K562 (cell line): ENCODE results near the gene NMNAT3. TPM values are rescaled to one million over a fixed set of nuclear protein-coding genes. Genes with fewer than 3 reads are reported as not detected.

Source experiments
- CHD7 ChIP-seq: fragments of 200-600 bp; sonication (generic); IDR thresholded peaks from one replicate; pipeline ENCODE4 v1.6.1; 2012; ENCODE audit warnings: mild to moderate bottlenecking, low read depth, low read length, inconsistent platforms
- ESRRB ChIP-seq: fragments of 250-450 bp; sonication (Bioruptor Pico); IDR thresholded peaks from 2 replicates; pipeline ENCODE4 v1.5.0; 2020; ENCODE audit warnings: mild to moderate bottlenecking, moderate library complexity, borderline replicate concordance
- MAZ ChIP-seq, 2 experiments: fragments of 450-650 bp in 1 of 2; sonication (generic) in 1 of 2; formaldehyde crosslinking; IDR thresholded peaks in 1 of 2; conservative IDR thresholded peaks in 1 of 2; 2 replicates each; pipeline versions ENCODE4 v1.4.0 to v1.5.0; 2020; ENCODE audit warnings: mild to moderate bottlenecking in 1 of 2, missing genetic modification reagents in 1 of 2
- NFATC3 ChIP-seq: fragments of 450-650 bp; IDR thresholded peaks from 2 replicates; pipeline ENCODE4 v1.6.1; 2017; ENCODE audit warnings: mild to moderate bottlenecking
- RBM25 ChIP-seq: fragments of 200-400 bp; formaldehyde crosslinking; IDR thresholded peaks from 2 replicates; pipeline ENCODE4 v1.6.1; 2018; ENCODE audit warnings: low read length, low read depth, moderate library complexity; ENCODE audit not compliant: severe bottlenecking
- RCOR1 ChIP-seq, 2 experiments: IDR thresholded peaks; 2 replicates each; pipeline ENCODE4 v1.6.1; 2012; ENCODE audit warnings: low read depth in 2 of 2, low read length in 2 of 2, borderline replicate concordance in 1 of 2, improper control_type of control experiment in 1 of 2
- polyA plus RNA-seq, 8 experiments: library from polyadenylated mRNA; depleted of rRNA in 4 of 8; stranded (reverse) in 5 of 8; unstranded in 3 of 8; fragments of >200 nt; fragmentation: Nextera tagmentation in 2 of 8; fragmentation: Illumina TruSeq in 1 of 8; extraction: Ambion mirVana in 2 of 8; extraction: Trizol in 1 of 8; gene quantifications; 2 replicates each; pipeline versions ENCODE4 v1.2.1 to v1.2.3, GENCODE V29; 2011 to 2014; ENCODE audit warnings: inconsistent platforms in 1 of 8, missing spikeins in 1 of 8
- total RNA-seq, 7 experiments: library from RNA; depleted of rRNA in 6 of 7; stranded (reverse); fragments of >200 nt in 6 of 7; fragmentation: Illumina TruSeq in 2 of 7; extraction: Trizol in 2 of 7; gene quantifications; 2 replicates each; pipeline versions ENCODE4 v1.2.1 to v1.2.3, GENCODE V29; 2011 to 2021; ENCODE audit warnings: low replicate concordance in 1 of 7
- TF ChIP-seq, protein P1 (sequence below): fragments of 250-450 bp; sonication (Bioruptor Pico); IDR thresholded peaks from 2 replicates; pipeline ENCODE4 v1.8.0; 2022; ENCODE audit warnings: inconsistent platforms
- TF ChIP-seq, protein P2 (sequence below): sonication (generic); formaldehyde crosslinking; IDR thresholded peaks from 2 replicates; pipeline ENCODE4 v1.8.1; 2023; ENCODE audit warnings: missing genetic modification reagents, mild to moderate bottlenecking, borderline replicate concordance

Gene NMNAT3
- total and polyA plus RNA-seq, 9 of the 15 experiments (the other 6 are each of a cell fraction or from before 2014, with no cell fraction given): 2.3 to 12.5 (median 6.6) TPM

DNA sequence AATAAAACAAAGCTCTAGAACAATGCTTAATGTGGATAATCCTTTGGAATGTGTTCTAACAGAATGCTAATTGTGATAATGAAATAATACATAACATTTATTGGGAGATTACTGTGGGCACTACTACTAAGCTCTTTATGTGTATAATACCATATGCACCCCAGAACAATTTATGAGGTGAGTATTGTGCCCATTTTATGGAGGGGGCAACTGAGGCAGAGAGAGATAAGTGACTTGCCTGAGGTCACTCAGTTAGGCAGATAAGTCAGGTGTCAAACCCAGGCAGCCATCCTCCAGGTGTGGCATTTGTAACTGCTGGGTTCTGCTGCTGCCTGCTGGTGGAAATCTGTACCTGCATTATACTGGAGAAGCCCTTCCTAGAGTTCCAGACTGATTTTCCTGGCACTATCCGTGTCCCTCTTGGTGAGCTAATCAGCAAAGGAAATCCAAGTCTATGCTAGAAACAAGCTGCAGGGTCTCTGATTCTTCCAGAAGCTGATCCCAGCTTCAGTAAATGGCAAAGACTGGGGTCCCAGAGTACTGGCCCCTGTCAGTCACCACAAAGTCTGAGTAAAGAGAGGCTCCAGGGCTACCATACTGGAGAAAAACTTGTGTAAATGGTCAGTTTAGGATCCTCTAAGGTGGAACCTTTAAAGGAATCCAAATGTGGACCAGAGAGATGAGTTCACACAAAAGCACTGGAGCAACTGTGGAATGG, 115.7 kb downstream of the NMNAT3 start (continued):
- TF ChIP-seq, protein P1, sequence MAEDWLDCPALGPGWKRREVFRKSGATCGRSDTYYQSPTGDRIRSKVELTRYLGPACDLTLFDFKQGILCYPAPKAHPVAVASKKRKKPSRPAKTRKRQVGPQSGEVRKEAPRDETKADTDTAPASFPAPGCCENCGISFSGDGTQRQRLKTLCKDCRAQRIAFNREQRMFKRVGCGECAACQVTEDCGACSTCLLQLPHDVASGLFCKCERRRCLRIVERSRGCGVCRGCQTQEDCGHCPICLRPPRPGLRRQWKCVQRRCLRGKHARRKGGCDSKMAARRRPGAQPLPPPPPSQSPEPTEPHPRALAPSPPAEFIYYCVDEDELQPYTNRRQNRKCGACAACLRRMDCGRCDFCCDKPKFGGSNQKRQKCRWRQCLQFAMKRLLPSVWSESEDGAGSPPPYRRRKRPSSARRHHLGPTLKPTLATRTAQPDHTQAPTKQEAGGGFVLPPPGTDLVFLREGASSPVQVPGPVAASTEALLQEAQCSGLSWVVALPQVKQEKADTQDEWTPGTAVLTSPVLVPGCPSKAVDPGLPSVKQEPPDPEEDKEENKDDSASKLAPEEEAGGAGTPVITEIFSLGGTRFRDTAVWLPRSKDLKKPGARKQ: no peak
- TF ChIP-seq RCOR1 (IDR thresholded peaks at IDR 0.05; ENCODE audit: borderline replicate concordance in 1 of 2, low read depth in 2 of 2, low read length in 2 of 2): 0 out of 4 replicates have a peak, but pooled peaks of 1 of the 2 experiments have one; percentile 20
- TF ChIP-seq RBM25: peak; percentile 58
- TF ChIP-seq, protein P2, sequence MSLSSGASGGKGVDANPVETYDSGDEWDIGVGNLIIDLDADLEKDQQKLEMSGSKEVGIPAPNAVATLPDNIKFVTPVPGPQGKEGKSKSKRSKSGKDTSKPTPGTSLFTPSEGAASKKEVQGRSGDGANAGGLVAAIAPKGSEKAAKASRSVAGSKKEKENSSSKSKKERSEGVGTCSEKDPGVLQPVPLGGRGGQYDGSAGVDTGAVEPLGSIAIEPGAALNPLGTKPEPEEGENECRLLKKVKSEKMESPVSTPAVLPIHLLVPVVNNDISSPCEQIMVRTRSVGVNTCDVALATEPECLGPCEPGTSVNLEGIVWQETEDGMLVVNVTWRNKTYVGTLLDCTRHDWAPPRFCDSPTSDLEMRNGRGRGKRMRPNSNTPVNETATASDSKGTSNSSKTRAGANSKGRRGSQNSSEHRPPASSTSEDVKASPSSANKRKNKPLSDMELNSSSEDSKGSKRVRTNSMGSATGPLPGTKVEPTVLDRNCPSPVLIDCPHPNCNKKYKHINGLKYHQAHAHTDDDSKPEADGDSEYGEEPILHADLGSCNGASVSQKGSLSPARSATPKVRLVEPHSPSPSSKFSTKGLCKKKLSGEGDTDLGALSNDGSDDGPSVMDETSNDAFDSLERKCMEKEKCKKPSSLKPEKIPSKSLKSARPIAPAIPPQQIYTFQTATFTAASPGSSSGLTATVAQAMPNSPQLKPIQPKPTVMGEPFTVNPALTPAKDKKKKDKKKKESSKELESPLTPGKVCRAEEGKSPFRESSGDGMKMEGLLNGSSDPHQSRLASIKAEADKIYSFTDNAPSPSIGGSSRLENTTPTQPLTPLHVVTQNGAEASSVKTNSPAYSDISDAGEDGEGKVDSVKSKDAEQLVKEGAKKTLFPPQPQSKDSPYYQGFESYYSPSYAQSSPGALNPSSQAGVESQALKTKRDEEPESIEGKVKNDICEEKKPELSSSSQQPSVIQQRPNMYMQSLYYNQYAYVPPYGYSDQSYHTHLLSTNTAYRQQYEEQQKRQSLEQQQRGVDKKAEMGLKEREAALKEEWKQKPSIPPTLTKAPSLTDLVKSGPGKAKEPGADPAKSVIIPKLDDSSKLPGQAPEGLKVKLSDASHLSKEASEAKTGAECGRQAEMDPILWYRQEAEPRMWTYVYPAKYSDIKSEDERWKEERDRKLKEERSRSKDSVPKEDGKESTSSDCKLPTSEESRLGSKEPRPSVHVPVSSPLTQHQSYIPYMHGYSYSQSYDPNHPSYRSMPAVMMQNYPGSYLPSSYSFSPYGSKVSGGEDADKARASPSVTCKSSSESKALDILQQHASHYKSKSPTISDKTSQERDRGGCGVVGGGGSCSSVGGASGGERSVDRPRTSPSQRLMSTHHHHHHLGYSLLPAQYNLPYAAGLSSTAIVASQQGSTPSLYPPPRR (CRISPR knock-in tag): no peak
- TF ChIP-seq MAZ (CRISPR knock-in tag; conservative IDR thresholded peaks at IDR 0.05 in 1 of 2, IDR thresholded peaks at IDR 0.05 in 1 of 2): no peak
- no peak for TF ChIP-seq NFATC3
- TF ChIP-seq ESRRB (CRISPR knock-in tag): no peak
- TF ChIP-seq CHD7: no peak
